ENCODE data around the gene TOX2. TPM values are rescaled to one million over a fixed set of nuclear protein-coding genes. Genes with fewer than 3 reads are reported as not detected.

Gene TOX2
- total and polyA plus RNA-seq, 10 donors = 1.1 to 6.4 (median 5.0) TPM

GRCh38 chr20:44054849-44055248 is 140.2 kb downstream of the TOX2 start:
- Histone ChIP-seq H3K9me3 (peaks cover 0 to 12% (median 0%) of the 10 kb centered on the region in 8 donors), H3K36me3 (no peaks in the 10 kb centered on the region), H3K27me3 (replicated peaks in 1 of 7) (peaks cover 0 to 4% (median 0%) of the 10 kb centered on the region in 7 donors), H3K4me3 (no peak overlapping the region), H3K4me1 (no peaks in the 10 kb centered on the region), H3K27ac (no peak overlapping the region)
- no peak for DNase-seq
- no peak for TF ChIP-seq POLR2AphosphoS5 (IDR thresholded peaks at IDR 0.05)
- TF ChIP-seq, protein P1, sequence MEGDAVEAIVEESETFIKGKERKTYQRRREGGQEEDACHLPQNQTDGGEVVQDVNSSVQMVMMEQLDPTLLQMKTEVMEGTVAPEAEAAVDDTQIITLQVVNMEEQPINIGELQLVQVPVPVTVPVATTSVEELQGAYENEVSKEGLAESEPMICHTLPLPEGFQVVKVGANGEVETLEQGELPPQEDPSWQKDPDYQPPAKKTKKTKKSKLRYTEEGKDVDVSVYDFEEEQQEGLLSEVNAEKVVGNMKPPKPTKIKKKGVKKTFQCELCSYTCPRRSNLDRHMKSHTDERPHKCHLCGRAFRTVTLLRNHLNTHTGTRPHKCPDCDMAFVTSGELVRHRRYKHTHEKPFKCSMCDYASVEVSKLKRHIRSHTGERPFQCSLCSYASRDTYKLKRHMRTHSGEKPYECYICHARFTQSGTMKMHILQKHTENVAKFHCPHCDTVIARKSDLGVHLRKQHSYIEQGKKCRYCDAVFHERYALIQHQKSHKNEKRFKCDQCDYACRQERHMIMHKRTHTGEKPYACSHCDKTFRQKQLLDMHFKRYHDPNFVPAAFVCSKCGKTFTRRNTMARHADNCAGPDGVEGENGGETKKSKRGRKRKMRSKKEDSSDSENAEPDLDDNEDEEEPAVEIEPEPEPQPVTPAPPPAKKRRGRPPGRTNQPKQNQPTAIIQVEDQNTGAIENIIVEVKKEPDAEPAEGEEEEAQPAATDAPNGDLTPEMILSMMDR (IDR thresholded peaks at IDR 0.05 in 8 of 11, conservative IDR thresholded peaks at IDR 0.05 in 3 of 11) = no peak
- no peak for TF ChIP-seq POLR2A (IDR thresholded peaks at IDR 0.05)
- 79 to 91% (median 83%) methylated on average over 3 of the region's 3 CpGs for WGBS, 5 donors
- intact Hi-C loops (cut with DNase I; ENCODE audit: low total_unique reads) = no loop called here

GRCh38 chr20:44056010-44056698 is 141.5 kb downstream of the TOX2 start:
- 57 to 72% (median 66%) methylated on average over 13 of the region's 13 CpGs for WGBS, 5 donors
- Histone ChIP-seq H3K27me3 (replicated peaks in 1 of 7) (peaks cover 0 to 4% (median 0%) of the 10 kb centered on the region in 7 donors), H3K9me3 (peaks cover 0 to 12% (median 0%) of the 10 kb centered on the region in 8 donors), H3K4me3 (no peak overlapping the region), H3K36me3 (no peaks in the 10 kb centered on the region), H3K27ac (no peak overlapping the region), H3K4me1 (no peaks in the 10 kb centered on the region)
- intact Hi-C loops (cut with DNase I; ENCODE audit: low total_unique reads) = no loop called here
- DNase-seq = no peak
- TF ChIP-seq, protein P1 (IDR thresholded peaks at IDR 0.05 in 8 of 11, conservative IDR thresholded peaks at IDR 0.05 in 3 of 11) = peak in 10 of 11 experiments; percentile 12 to 69 (median 36)
- TF ChIP-seq POLR2AphosphoS5 (IDR thresholded peaks at IDR 0.05) (no peak), POLR2A (IDR thresholded peaks at IDR 0.05) (no peak)

GRCh38 chr20:44057698-44058675 is 143.3 kb downstream of the TOX2 start:
- 76 to 93% (median 85%) methylated on average over 5 of the region's 5 CpGs for WGBS, 5 donors
- DNase-seq = no peak
- Histone ChIP-seq H3K36me3 (no peaks in the 10 kb centered on the region), H3K4me1 (no peaks in the 10 kb centered on the region), H3K27me3 (replicated peaks in 1 of 7) (peaks cover 0 to 4% (median 0%) of the 10 kb centered on the region in 7 donors), H3K4me3 (no peak overlapping the region), H3K9me3 (peaks cover 0 to 12% (median 0%) of the 10 kb centered on the region in 8 donors), H3K27ac (no peak overlapping the region)
- intact Hi-C loops (cut with DNase I; ENCODE audit: low total_unique reads) = no loop called here
- TF ChIP-seq POLR2AphosphoS5 (IDR thresholded peaks at IDR 0.05) (no peak), POLR2A (IDR thresholded peaks at IDR 0.05) (no peak)
- TF ChIP-seq, protein P1 (IDR thresholded peaks at IDR 0.05 in 8 of 11, conservative IDR thresholded peaks at IDR 0.05 in 3 of 11) = no peak
